Erythroblast (primary cell): ENCODE results near the gene EYA2.

Experiments used
- GATA1 ChIP-seq: IDR thresholded peaks from 2 replicates; pipeline ENCODE4 v1.6.1; 2011; ENCODE audit warnings: low read depth, mild to moderate bottlenecking, control low read depth, low read length, moderate library complexity
- POLR2A ChIP-seq: IDR thresholded peaks from 2 replicates; pipeline ENCODE4 v1.6.1; 2011; ENCODE audit warnings: mild to moderate bottlenecking, low read length

DNA sequence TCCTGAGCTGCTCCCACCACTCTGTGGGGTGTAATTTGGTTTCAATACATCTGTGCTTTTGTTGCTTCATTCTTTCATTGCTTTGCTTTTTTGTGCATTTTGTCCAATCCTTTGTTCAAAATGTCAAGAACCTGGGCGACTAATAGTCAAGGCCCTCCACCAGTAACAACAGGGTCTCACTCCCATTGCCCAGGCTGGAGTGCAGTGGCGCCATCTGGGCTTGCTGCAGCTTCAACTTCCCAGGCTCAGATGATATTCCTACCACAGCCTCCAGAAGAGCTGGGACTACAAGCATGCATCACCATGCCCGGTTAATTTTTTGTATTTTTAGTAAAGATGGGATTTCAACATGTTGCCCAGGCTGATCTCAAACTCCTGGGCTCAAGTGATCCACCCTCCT, 169.2 kb downstream of the EYA2 start:
- TF ChIP-seq POLR2A, result no peak
- TF ChIP-seq GATA1, result no peak
